HG02759 (cell line): ENCODE data around the gene CARMIL1.
A peak's percentile ranks its signal among the peaks of the same experiment; 100 is the strongest.

Source experiments
- ATAC-seq: cut with Tn5 transposase; IDR thresholded peaks from one replicate; pipeline ENCODE4 v1.9.1; 2021; ENCODE audit warnings: mild to moderate bottlenecking, moderate library complexity; ENCODE audit not compliant: unreplicated experiment

Gene CARMIL1

GRCh38 chr6:25599516-25600085 is 320.4 kb downstream of the CARMIL1 start:
- no peak for ATAC-seq

GRCh38 chr6:25601800-25602673 is 322.9 kb downstream of the CARMIL1 start:
- ATAC-seq, result no peak

- no peak for ATAC-seq
Measured at GRCh38 chr6:25602674-25602982, 323.5 kb downstream of the CARMIL1 start.

- ATAC-seq, result no peak
Measured at GRCh38 chr6:25603251-25603650, 324.1 kb downstream of the CARMIL1 start.

- ATAC-seq, result no peak
Measured at GRCh38 chr6:25606151-25606550, 327.0 kb downstream of the CARMIL1 start.

GRCh38 chr6:25608558-25609174 is 329.5 kb downstream of the CARMIL1 start:
- no peak for ATAC-seq

- ATAC-seq, result no peak
Measured at GRCh38 chr6:25612666-25613065, 333.5 kb downstream of the CARMIL1 start.

GRCh38 chr6:25613415-25613814 is 334.2 kb downstream of the CARMIL1 start:
- ATAC-seq, result no peak

GRCh38 chr6:25614052-25614451 is 334.9 kb downstream of the CARMIL1 start:
- ATAC-seq, result no peak

GRCh38 chr6:25615471-25615870 is 336.3 kb downstream of the CARMIL1 start:
- ATAC-seq, result no peak

- ATAC-seq, result peak; percentile 45
Measured at GRCh38 chr6:25617997-25618396, 338.8 kb downstream of the CARMIL1 start.

- no peak for ATAC-seq
Measured at GRCh38 chr6:25619217-25619616, 340.0 kb downstream of the CARMIL1 start.

GRCh38 chr6:25620391-25620790 is 341.2 kb downstream of the CARMIL1 start:
- ATAC-seq, result no peak

- ATAC-seq, result no peak
Measured at GRCh38 chr6:25623065-25623464, 343.9 kb downstream of the CARMIL1 start.

GRCh38 chr6:25623879-25624278 is 344.7 kb downstream of the CARMIL1 start:
- no peak for ATAC-seq

GRCh38 chr6:25627001-25627400 is 347.8 kb downstream of the CARMIL1 start:
- no peak for ATAC-seq

GRCh38 chr6:25628471-25629197 is 349.5 kb downstream of the CARMIL1 start:
- no peak for ATAC-seq

GRCh38 chr6:25629198-25629576 is 350.0 kb downstream of the CARMIL1 start:
- no peak for ATAC-seq

GRCh38 chr6:25630508-25631278 is 351.5 kb downstream of the CARMIL1 start:
- no peak for ATAC-seq

GRCh38 chr6:25635886-25636317 is 356.7 kb downstream of the CARMIL1 start:
- no peak for ATAC-seq

- no peak for ATAC-seq
Measured at GRCh38 chr6:25637211-25637610, 358.0 kb downstream of the CARMIL1 start.
